IMR-90 (cell line): Measurements from ENCODE around the gene TMEM107.

Experiments used
- BHLHE40 ChIP-seq: fragments of 150-350 bp; IDR thresholded peaks from 2 replicates; pipeline ENCODE4 v1.6.1; 2016; ENCODE audit warnings: mild to moderate bottlenecking, low read depth, low read length
- CHD1 ChIP-seq: IDR thresholded peaks from 2 replicates; pipeline ENCODE4 v1.6.1; 2012; ENCODE audit warnings: low read depth, low read length, improper control_type of control experiment
- CTCF ChIP-seq: conservative IDR thresholded peaks from 2 replicates; pipeline ENCODE4 v1.5.1; 2012; ENCODE audit warnings: mild to moderate bottlenecking, low read depth, low read length, improper control_type of control experiment
- FOS ChIP-seq: fragments of 150-350 bp; IDR thresholded peaks from 2 replicates; pipeline ENCODE4 v1.6.1; 2016; ENCODE audit warnings: low read depth, low read length
- MXI1 ChIP-seq: IDR thresholded peaks from 2 replicates; pipeline ENCODE4 v1.6.1; 2012; ENCODE audit warnings: low read depth, mild to moderate bottlenecking, low read length, moderate library complexity, borderline replicate concordance
- POLR2A ChIP-seq: IDR thresholded peaks from 2 replicates; pipeline ENCODE4 v1.6.1; 2012; ENCODE audit warnings: mild to moderate bottlenecking, low read depth, low read length
- RAD21 ChIP-seq: IDR thresholded peaks from 2 replicates; pipeline ENCODE4 v1.6.1; 2012; ENCODE audit warnings: low read length, improper control_type of control experiment
- RCOR1 ChIP-seq: IDR thresholded peaks from 2 replicates; pipeline ENCODE4 v1.6.1; 2012; ENCODE audit warnings: mild to moderate bottlenecking, low read length, improper control_type of control experiment; ENCODE audit not compliant: insufficient replicate concordance
- RFX5 ChIP-seq: IDR thresholded peaks from 2 replicates; pipeline ENCODE4 v1.8.0; 2012; ENCODE audit warnings: low read depth, mild to moderate bottlenecking, low read length, moderate library complexity
- SMC3 ChIP-seq: fragments of 150-350 bp; IDR thresholded peaks from 2 replicates; pipeline ENCODE4 v1.6.1; 2016; ENCODE audit warnings: low read depth, mild to moderate bottlenecking, antibody characterized with exemption, low read length, moderate library complexity
- USF2 ChIP-seq: fragments of 150-350 bp; IDR thresholded peaks from 2 replicates; pipeline ENCODE4 v1.6.1; 2017; ENCODE audit warnings: mild to moderate bottlenecking, antibody characterized with exemption, low read length, low read depth

GRCh38 chr17:8163978-8164814 is 12.0 kb downstream of the TMEM107 start:
- TF ChIP-seq POLR2A (no peak), BHLHE40 (peak; percentile 41; the same call in 1 of the 2 replicates), CTCF (no peak), USF2 (no peak), RCOR1 (no peak), CHD1 (no peak), SMC3 (no peak), FOS (no peak), RFX5 (no peak), MXI1 (no peak), RAD21 (no peak)
